Psoas muscle (tissue), 8 donors: ENCODE measurements around the gene PLTP. TPM values are rescaled to one million over a fixed set of nuclear protein-coding genes. Genes with fewer than 3 reads are reported as not detected.

Experiments used
- ATAC-seq, 4 donors: fragments of 200-7000 bp; cut with Tn5 transposase; one replicate each; pipeline ENCODE4 v1.9.1; 2020; ENCODE audit warnings: moderate library complexity in 3 of 4, mild to moderate bottlenecking in 2 of 4
- DNase-seq, 2 donors: peaks; one replicate each; pipeline ENCODE4 v3.0.0-alpha.2; 2020
- H3K27ac ChIP-seq: fragments of 200-600 bp; one replicate; pipeline ENCODE4 v1.8.0; 2022
- H3K27me3 ChIP-seq, 3 donors: fragments of 200-600 bp in 1 of 3; one replicate each; pipeline versions ENCODE4 v1.6.1 to v1.8.0; 2013 to 2022; ENCODE audit warnings: low read length in 2 of 3, mild to moderate bottlenecking in 2 of 3, moderate library complexity in 1 of 3; ENCODE audit not compliant: insufficient read depth in 3 of 3
- H3K36me3 ChIP-seq, 2 donors: fragments of 200-600 bp in 1 of 2; one replicate each; pipeline versions ENCODE4 v1.6.1 to v1.8.0; 2013 to 2022; ENCODE audit warnings: low read depth in 1 of 2, mild to moderate bottlenecking in 1 of 2, moderate library complexity in 1 of 2; ENCODE audit not compliant: insufficient read depth in 1 of 2
- H3K4me1 ChIP-seq: fragments of 200-600 bp; one replicate; pipeline ENCODE4 v1.8.0; 2022
- H3K4me3 ChIP-seq: fragments of 200-600 bp; one replicate; pipeline ENCODE4 v1.8.0; 2022; ENCODE audit warnings: mild to moderate bottlenecking
- H3K9me3 ChIP-seq: fragments of 200-600 bp; one replicate; pipeline ENCODE4 v1.8.0; 2022
- CTCF ChIP-seq: fragments of 200-600 bp; IDR thresholded peaks from one replicate; pipeline ENCODE4 v1.8.0; 2022; ENCODE audit warnings: antibody characterized with exemption
- WGBS, 3 donors: extraction: QIAGEN DNeasy Blood & Tissue Kit; methylation state at CpG; one replicate each; pipeline versions ENCODE4 v1.1.6 to v1.1.7; 2013; 5-methylcytosine and 5-hydroxymethylcytosine counted together
- intact Hi-C, 2 donors: fragments of 100-400 bp; cut with DNase I; formaldehyde crosslinking; loops; one replicate each; pipeline versions ENCODE4 v1.11.0 to v1.14.2; 2022
- polyA plus RNA-seq, 3 donors: library from polyadenylated mRNA; stranded (reverse); fragments of 200-250 nt; gene quantifications; one replicate each; pipeline ENCODE4 v1.2.3, GENCODE V29; 2013
- total RNA-seq, 4 donors: library from RNA; stranded (reverse); fragmentation: NEBNext Ultra II Directional in 2 of 4; extraction: Animal tissue kit (Norgen Biotek cat#: 25700) in 2 of 4; gene quantifications; one replicate each; pipeline versions ENCODE4 v1.2.1 to v1.2.4, GENCODE V29; 2021 to 2023
- donor health status: healthy with polysubstance abuse.
- donor health status: DM: no; HTN: no; CAD: no; lungs with moderate emphysema.
- donor health status: Bipolar disorder and iron deficiency.
- donor health status: healthy.
- donor health status: DM: yes; HTN: yes; CAD: no.
- donor health status: DM: no; HTN: no; CAD: no.
- donor health status: DM: no; HTN: no; CAD: no.
- donor health status: DM: yes; HTN: yes; CAD: no.

Gene PLTP
- total and polyA plus RNA-seq, 7 donors, result 7.9 to 38.0 (median 19.0) TPM

DNA sequence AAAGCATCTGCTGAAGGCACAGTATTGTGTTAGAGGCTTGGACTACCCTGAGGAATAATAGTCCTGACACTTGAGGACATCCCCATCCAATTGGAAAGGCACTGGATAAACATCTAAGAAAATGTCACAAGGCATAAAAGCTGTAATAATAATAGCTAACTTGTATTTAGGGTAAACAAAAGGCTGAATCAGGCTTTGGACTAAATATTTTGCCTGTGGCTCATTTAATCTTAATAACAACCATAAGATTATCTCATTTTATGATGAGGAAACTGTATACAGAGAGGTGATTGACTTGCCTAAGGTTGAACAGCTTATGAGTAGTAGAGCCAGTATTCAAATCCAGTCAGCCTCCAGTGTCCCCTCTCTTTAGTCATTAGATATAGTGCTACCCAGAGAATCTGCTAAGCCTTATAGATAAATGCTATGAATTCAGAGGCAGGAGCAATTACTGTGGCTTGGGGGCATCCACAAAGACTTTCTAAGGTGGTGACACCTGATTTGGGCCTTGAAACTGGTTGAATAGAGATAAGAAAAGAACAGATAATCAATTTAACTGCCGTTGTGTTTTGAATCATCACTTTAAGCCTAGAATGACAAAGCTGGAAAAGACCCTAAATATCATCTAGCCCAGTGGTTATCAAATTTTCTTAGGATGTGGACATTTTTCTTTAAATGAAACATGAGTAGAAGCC lies 38.4 kb downstream of the PLTP start:
- TF ChIP-seq CTCF, result no peak
- Histone ChIP-seq H3K27me3 (no peaks in the 10 kb centered on the region), H3K27ac (no peak overlapping the region), H3K4me3 (no peak overlapping the region), H3K4me1 (no peaks in the 10 kb centered on the region), H3K36me3 (peaks cover 0 to 20% of the 10 kb centered on the region in 2 donors), H3K9me3 (no peaks in the 10 kb centered on the region)
- intact Hi-C loops, result no loop called here
- 77 to 90% (median 81%) methylated on average over 1 of the region's 1 CpG for WGBS, 3 donors
- ATAC-seq (no peak), DNase-seq (no peak)

DNA sequence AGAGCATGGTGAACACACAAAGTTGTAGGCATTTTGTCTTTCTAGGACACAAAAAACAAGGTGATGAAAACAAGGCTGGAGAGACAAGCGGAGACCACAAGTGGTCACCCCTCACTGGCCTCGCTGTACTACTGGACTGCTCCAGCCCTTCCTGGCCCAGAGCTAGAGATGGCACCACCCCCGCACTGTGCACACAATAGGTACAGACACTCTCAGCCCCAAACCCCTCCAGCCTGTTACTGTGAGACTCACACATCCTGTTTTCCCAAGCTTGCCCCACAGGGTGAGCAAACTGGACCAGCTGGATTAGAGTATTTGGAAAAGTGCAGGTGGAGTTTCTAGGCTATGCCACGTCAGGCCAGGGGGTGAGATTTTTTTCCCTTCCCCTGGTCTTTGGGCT lies 39.3 kb downstream of the PLTP start:
- Histone ChIP-seq H3K4me1 (no peaks in the 10 kb centered on the region), H3K9me3 (no peaks in the 10 kb centered on the region), H3K27me3 (no peaks in the 10 kb centered on the region), H3K27ac (no peak overlapping the region), H3K36me3 (peaks cover 0 to 11% of the 10 kb centered on the region in 2 donors), H3K4me3 (no peak overlapping the region)
- WGBS, 3 donors, result 89 to 92% (median 90%) methylated on average over 4 of the region's 4 CpGs
- intact Hi-C loops, result no loop called here
- ATAC-seq (no peak), DNase-seq (no peak)
- no peak for TF ChIP-seq CTCF

DNA sequence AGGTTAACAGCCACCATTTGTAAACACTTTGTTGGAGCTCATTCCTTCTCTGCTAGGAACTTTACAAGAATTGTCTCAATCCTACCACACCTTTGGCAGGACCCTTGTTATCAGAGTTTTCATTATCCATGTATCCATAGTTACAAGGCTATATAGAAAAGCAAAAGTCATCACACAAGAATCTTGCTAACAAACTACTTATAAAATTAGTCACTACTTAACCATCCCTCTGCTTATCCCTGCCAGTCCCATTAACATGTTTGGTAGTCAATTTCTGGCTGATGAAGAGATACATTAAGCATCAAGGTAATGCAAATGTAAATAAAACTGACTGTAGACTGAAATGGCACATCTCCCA lies 44.2 kb downstream of the PLTP start:
- Histone ChIP-seq H3K27ac (no peak overlapping the region), H3K4me1 (no peaks in the 10 kb centered on the region), H3K36me3 (no peaks in the 10 kb centered on the region), H3K9me3 (no peaks in the 10 kb centered on the region), H3K27me3 (no peaks in the 10 kb centered on the region), H3K4me3 (no peak overlapping the region)
- intact Hi-C loops, result no loop called here
- DNase-seq (no peak), ATAC-seq (no peak)
- TF ChIP-seq CTCF, result no peak

GRCh38 chr20:45867136-45867818 lies 44.7 kb downstream of the PLTP start:
- TF ChIP-seq CTCF, result no peak
- WGBS, 3 donors, result 90 to 92% (median 90%) methylated on average over 6 of the region's 6 CpGs
- Histone ChIP-seq H3K9me3 (no peaks in the 10 kb centered on the region), H3K4me1 (no peaks in the 10 kb centered on the region), H3K27me3 (no peaks in the 10 kb centered on the region), H3K27ac (no peak overlapping the region), H3K36me3 (no peaks in the 10 kb centered on the region), H3K4me3 (no peak overlapping the region)
- intact Hi-C loops, result no loop called here
- ATAC-seq (no peak), DNase-seq (no peak)
